Measurements from ENCODE around the gene MARVELD3.

Gene MARVELD3

DNA sequence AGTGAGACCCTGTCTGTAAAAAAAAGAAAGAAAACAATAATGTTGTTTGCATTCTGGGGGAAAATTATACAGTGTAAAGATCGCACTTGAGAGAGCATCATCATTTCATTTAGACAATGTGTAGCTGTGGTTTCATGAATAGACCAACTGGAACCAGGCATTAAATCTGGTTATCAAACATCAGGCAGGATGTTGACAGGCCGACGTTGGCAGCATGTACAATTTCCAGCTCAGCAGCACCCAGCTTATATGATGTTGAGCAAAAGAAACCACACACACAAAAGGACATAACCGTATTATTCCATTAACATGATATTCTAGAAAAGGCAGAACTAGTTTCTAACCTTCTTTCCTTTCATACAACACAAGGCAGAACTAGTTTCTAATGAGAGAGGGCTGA lies 5.8 kb downstream of the MARVELD3 start:
- in situ Hi-C loops (cut with MboI; ENCODE audit: low sequenced_read_pairs, unreplicated experiment): no loop called here
- TF ChIP-seq CTCF (IDR thresholded peaks at IDR 0.05; ENCODE audit: borderline replicate concordance, control extremely low read depth, extremely low read depth, insufficient read depth, missing control alignments): no peak
- DNase-seq (ENCODE audit: low spot score): no peak

DNA sequence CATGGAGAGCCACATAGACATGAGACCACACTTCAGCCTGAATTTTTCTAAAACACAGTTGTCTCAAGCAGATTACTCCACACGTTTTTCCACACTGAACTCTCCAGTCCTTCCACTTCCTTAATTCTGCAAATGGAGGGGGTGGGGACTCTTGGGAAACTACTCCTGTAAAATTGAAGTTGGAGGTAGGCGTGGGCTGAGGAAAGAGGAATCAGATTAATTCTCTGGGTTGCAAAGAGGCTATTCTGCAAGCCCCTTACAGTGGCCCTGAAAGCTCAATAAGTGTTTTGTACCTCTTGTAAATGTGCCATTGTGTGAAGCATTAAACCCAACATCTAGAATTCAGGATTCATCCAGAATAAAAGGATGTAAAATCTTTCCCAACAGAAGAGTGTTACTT lies 9.6 kb downstream of the MARVELD3 start:
- no peak for DNase-seq (ENCODE audit: low spot score)
- no peak for TF ChIP-seq CTCF (IDR thresholded peaks at IDR 0.05; ENCODE audit: borderline replicate concordance, control extremely low read depth, extremely low read depth, insufficient read depth, missing control alignments)
- in situ Hi-C loops (cut with MboI; ENCODE audit: low sequenced_read_pairs, unreplicated experiment): no loop called here

GRCh38 chr16:71637398-71637797 lies 11.4 kb downstream of the MARVELD3 start:
- in situ Hi-C loops (cut with MboI; ENCODE audit: low sequenced_read_pairs, unreplicated experiment): no loop called here
- no peak for TF ChIP-seq CTCF (IDR thresholded peaks at IDR 0.05; ENCODE audit: borderline replicate concordance, control extremely low read depth, extremely low read depth, insufficient read depth, missing control alignments)
- DNase-seq (ENCODE audit: low spot score): no peak

DNA sequence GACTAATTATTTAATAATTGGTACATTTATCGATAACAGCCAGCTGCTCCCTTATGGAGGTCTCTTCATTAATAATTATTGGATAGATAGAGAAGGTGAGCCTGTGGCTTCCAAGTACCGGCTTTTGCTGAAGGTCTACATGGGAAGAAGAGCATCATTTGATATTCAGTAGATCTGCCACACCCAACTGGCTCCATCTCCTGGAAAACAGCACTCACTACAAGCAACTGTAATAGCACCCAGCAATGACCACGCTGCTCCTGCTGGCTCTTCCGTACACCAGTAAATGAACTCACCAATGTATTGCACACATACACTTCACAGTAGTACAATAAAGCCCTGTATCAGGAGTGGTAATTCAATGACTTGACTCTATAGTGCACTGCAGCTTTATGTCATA lies 19.5 kb downstream of the MARVELD3 start:
- DNase-seq (ENCODE audit: low spot score): peak; percentile 54
- in situ Hi-C loops (cut with MboI; ENCODE audit: low sequenced_read_pairs, unreplicated experiment): no loop called here

DNA sequence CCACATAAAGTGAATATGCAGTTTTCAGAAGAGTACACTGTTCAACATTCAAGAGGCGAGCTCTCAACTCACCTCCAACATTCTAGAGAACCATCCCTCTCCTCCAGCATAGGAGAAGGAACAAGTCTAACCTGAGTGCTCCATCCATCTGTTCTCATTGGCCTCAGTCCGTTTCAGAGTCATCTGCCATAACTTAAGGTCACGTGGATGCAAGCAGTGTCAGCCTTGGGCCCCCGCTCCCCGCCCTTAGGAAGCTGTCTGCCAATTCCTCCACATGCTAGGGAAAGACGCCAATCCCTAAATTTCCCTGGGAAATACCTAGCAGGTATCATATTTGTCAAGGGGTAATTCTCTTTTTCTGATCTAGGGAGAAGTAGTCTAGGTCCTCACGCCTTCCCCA lies 21.4 kb downstream of the MARVELD3 start:
- DNase-seq (ENCODE audit: low spot score): no peak
- in situ Hi-C loops (cut with MboI; ENCODE audit: low sequenced_read_pairs, unreplicated experiment): no loop called here
- TF ChIP-seq CTCF (IDR thresholded peaks at IDR 0.05; ENCODE audit: borderline replicate concordance, control extremely low read depth, extremely low read depth, insufficient read depth, missing control alignments): no peak

More for the DNA sequence above, 19.5 kb downstream of the MARVELD3 start:
- no peak for TF ChIP-seq CTCF (IDR thresholded peaks at IDR 0.05; ENCODE audit: borderline replicate concordance, control extremely low read depth, extremely low read depth, insufficient read depth, missing control alignments)

DNA sequence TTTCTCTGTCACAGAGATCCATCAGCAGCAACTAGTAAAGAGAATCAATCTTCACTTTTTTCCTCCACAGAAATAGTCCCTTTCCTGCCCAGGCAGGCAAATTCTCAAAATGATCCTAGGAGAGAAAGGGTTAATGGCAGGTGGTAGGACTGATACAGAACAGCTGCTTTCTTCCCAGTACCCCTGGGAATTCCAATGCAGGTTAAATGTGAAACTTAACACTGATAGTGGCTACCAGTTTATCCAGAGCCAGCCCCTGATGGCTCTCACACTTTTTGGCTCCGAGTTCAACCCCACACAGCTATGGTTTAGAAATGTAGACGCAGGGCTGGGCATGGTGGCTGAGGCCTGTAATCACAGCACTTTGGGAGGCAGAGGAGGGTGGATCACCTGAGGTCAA lies 22.2 kb downstream of the MARVELD3 start:
- no peak for DNase-seq (ENCODE audit: low spot score)
- in situ Hi-C loops (cut with MboI; ENCODE audit: low sequenced_read_pairs, unreplicated experiment): no loop called here
- no peak for TF ChIP-seq CTCF (IDR thresholded peaks at IDR 0.05; ENCODE audit: borderline replicate concordance, control extremely low read depth, extremely low read depth, insufficient read depth, missing control alignments)

GRCh38 chr16:71648921-71649320 lies 22.9 kb downstream of the MARVELD3 start:
- DNase-seq (ENCODE audit: low spot score): no peak
- in situ Hi-C loops (cut with MboI; ENCODE audit: low sequenced_read_pairs, unreplicated experiment): no loop called here
- TF ChIP-seq CTCF (IDR thresholded peaks at IDR 0.05; ENCODE audit: borderline replicate concordance, control extremely low read depth, extremely low read depth, insufficient read depth, missing control alignments): no peak

Data from GM13976 (cell line).